Measurements from ENCODE around the gene FADD. TPM values are rescaled to one million over a fixed set of nuclear protein-coding genes. Genes with fewer than 3 reads are reported as not detected.

The FADD gene
- polyA plus RNA-seq, 3 donors, result 5.4 to 9.5 (median 7.7) TPM

GRCh38 chr11:70192666-70193410 is 10.3 kb upstream of the FADD start:
- Mint-ChIP-seq H3K4me3 (no peak overlapping the region), H3K36me3 (no peaks in the 10 kb centered on the region), H3K4me1 (peaks cover 7% of the 10 kb centered on the region), H3K9me3 (peaks cover 0 to 3% (median 0%) of the 10 kb centered on the region in 7 donors), H3K27me3 (ENCODE audit: low read depth in 3 of 3) (peaks cover 9 to 15% (median 10%) of the 10 kb centered on the region in 3 donors), H3K27ac (no peak overlapping the region)
- H3K27ac ChIP-seq (ENCODE audit: low read depth in 1 of 2, low read length in 2 of 2), result no peak overlapping the region
- H2AFZ ChIP-seq (ENCODE audit: insufficient read depth, low read depth, low read length, poor library complexity, severe bottlenecking), result no peak overlapping the region
- TF ChIP-seq CTCF (IDR thresholded peaks at IDR 0.05), result no peak
- no peaks in the 10 kb centered on the region for H3K4me1 ChIP-seq (ENCODE audit: control insufficient read depth in 1 of 2, insufficient read depth in 2 of 2, low read length in 2 of 2)
- no peaks in the 10 kb centered on the region for H3K36me3 ChIP-seq (replicated peaks in 1 of 2; ENCODE audit: control insufficient read depth in 1 of 2, insufficient read depth in 2 of 2, low read length in 2 of 2)
- no peak overlapping the region for H3K4me3 ChIP-seq (replicated peaks in 1 of 3; ENCODE audit: low read depth in 2 of 3, low read length in 3 of 3)
- no peaks in the 10 kb centered on the region for H3K79me2 ChIP-seq (ENCODE audit: insufficient read depth, low read length)
- H4K20me1 ChIP-seq (ENCODE audit: insufficient read depth, low read length), result no peaks in the 10 kb centered on the region
- H3K9ac ChIP-seq (ENCODE audit: insufficient read depth, low read length, poor library complexity, severe bottlenecking), result no peak overlapping the region
- intact Hi-C loops (cut with micrococcal nuclease), result loop anchor here (5.0 to 10.0 kb wide), 3 partner anchors 271 to 1288 kb away; partner anchors contain the start of genes IGHMBP2 (in 1 of the 2) and MRPL21 (in 1 of the 2)
- no peak overlapping the region for H3K4me2 ChIP-seq (replicated peaks; ENCODE audit: extremely low read depth, low read length, poor library complexity, severe bottlenecking)
- no peaks in the 10 kb centered on the region for H3K27me3 ChIP-seq (ENCODE audit: control insufficient read depth in 2 of 2, insufficient read depth in 2 of 2, low read length in 2 of 2)
- no peak for DNase-seq
- no peaks in the 10 kb centered on the region for H3K9me3 ChIP-seq (replicated peaks in 1 of 2; ENCODE audit: control insufficient read depth in 1 of 2, insufficient read depth in 1 of 2, low read length in 2 of 2)
- 93% methylated on average over 11 of the region's 15 CpGs for WGBS (ENCODE audit: insufficient coverage)

GRCh38 chr11:70193411-70194292 is 9.4 kb upstream of the FADD start:
- no peak overlapping the region for H3K27ac ChIP-seq (ENCODE audit: low read depth in 1 of 2, low read length in 2 of 2)
- no peak overlapping the region for H3K9ac ChIP-seq (ENCODE audit: insufficient read depth, low read length, poor library complexity, severe bottlenecking)
- H2AFZ ChIP-seq (ENCODE audit: insufficient read depth, low read depth, low read length, poor library complexity, severe bottlenecking), result no peak overlapping the region
- Mint-ChIP-seq H3K27me3 (ENCODE audit: low read depth in 3 of 3) (peaks cover 7 to 18% (median 9%) of the 10 kb centered on the region in 3 donors), H3K27ac (no peak overlapping the region), H3K9me3 (peaks cover 0 to 3% (median 0%) of the 10 kb centered on the region in 7 donors), H3K36me3 (no peaks in the 10 kb centered on the region), H3K4me3 (no peak overlapping the region), H3K4me1 (peaks cover 7% of the 10 kb centered on the region)
- no peaks in the 10 kb centered on the region for H3K4me1 ChIP-seq (ENCODE audit: control insufficient read depth in 1 of 2, insufficient read depth in 2 of 2, low read length in 2 of 2)
- no peak overlapping the region for H3K4me2 ChIP-seq (replicated peaks; ENCODE audit: extremely low read depth, low read length, poor library complexity, severe bottlenecking)
- no peaks in the 10 kb centered on the region for H3K9me3 ChIP-seq (replicated peaks in 1 of 2; ENCODE audit: control insufficient read depth in 1 of 2, insufficient read depth in 1 of 2, low read length in 2 of 2)
- H3K4me3 ChIP-seq (replicated peaks in 1 of 3; ENCODE audit: low read depth in 2 of 3, low read length in 3 of 3), result no peak overlapping the region
- intact Hi-C loops (cut with micrococcal nuclease), result loop anchor here (5.0 to 10.0 kb wide), 3 partner anchors 271 to 1289 kb away; partner anchors contain the start of genes IGHMBP2 (in 1 of the 2) and MRPL21 (in 1 of the 2)
- no peaks in the 10 kb centered on the region for H3K36me3 ChIP-seq (replicated peaks in 1 of 2; ENCODE audit: control insufficient read depth in 1 of 2, insufficient read depth in 2 of 2, low read length in 2 of 2)
- no peaks in the 10 kb centered on the region for H3K27me3 ChIP-seq (ENCODE audit: control insufficient read depth in 2 of 2, insufficient read depth in 2 of 2, low read length in 2 of 2)
- 92% methylated on average over 5 of the region's 7 CpGs for WGBS (ENCODE audit: insufficient coverage)
- H3K79me2 ChIP-seq (ENCODE audit: insufficient read depth, low read length), result no peaks in the 10 kb centered on the region
- no peak for TF ChIP-seq CTCF (IDR thresholded peaks at IDR 0.05)
- no peak for DNase-seq
- H4K20me1 ChIP-seq (ENCODE audit: insufficient read depth, low read length), result no peaks in the 10 kb centered on the region
